ENCODE data around the gene MDK.

DNA sequence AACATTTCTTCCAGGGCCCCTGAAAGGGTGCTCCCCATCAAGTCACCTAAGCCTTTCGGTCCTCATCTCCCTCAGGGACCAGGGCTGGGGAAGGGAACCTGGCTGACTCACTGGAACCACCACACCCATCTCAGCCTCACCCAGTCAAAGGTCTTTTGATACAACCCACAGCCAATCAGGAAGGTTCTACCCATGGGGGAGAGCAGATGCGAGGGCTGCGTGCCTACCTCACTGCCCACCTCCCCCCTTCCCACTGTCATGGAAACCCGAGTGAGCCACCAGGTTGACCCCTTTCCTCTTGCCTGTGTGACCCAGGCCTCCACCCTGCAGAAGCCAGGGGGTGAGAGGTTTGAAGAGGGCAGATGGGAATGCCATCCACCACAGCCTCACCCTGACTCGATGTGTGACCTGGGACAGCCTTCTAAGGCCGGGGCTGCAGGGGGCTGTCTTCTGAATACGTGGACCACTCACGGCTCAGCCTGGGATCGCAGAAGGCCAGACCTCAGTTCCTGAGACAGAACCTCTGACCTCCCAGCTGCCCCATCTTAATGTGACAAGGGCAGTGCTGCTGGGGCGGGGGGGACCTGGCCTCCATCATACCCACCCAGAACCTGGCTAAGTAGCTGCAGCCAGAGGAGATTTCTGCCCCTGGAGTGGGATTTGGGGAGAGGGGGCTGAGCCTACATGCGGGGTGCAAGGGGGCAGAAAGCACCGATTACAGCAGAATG, 2.7 kb downstream of the MDK start:
- TF ChIP-seq, protein P1, sequence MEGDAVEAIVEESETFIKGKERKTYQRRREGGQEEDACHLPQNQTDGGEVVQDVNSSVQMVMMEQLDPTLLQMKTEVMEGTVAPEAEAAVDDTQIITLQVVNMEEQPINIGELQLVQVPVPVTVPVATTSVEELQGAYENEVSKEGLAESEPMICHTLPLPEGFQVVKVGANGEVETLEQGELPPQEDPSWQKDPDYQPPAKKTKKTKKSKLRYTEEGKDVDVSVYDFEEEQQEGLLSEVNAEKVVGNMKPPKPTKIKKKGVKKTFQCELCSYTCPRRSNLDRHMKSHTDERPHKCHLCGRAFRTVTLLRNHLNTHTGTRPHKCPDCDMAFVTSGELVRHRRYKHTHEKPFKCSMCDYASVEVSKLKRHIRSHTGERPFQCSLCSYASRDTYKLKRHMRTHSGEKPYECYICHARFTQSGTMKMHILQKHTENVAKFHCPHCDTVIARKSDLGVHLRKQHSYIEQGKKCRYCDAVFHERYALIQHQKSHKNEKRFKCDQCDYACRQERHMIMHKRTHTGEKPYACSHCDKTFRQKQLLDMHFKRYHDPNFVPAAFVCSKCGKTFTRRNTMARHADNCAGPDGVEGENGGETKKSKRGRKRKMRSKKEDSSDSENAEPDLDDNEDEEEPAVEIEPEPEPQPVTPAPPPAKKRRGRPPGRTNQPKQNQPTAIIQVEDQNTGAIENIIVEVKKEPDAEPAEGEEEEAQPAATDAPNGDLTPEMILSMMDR (IDR thresholded peaks at IDR 0.05) = no peak
- no peak for TF ChIP-seq POLR2AphosphoS5 (IDR thresholded peaks at IDR 0.05)

Measured in transverse colon (tissue), 4 donors.